ENCODE measurements around the gene PTOV1.

DNA sequence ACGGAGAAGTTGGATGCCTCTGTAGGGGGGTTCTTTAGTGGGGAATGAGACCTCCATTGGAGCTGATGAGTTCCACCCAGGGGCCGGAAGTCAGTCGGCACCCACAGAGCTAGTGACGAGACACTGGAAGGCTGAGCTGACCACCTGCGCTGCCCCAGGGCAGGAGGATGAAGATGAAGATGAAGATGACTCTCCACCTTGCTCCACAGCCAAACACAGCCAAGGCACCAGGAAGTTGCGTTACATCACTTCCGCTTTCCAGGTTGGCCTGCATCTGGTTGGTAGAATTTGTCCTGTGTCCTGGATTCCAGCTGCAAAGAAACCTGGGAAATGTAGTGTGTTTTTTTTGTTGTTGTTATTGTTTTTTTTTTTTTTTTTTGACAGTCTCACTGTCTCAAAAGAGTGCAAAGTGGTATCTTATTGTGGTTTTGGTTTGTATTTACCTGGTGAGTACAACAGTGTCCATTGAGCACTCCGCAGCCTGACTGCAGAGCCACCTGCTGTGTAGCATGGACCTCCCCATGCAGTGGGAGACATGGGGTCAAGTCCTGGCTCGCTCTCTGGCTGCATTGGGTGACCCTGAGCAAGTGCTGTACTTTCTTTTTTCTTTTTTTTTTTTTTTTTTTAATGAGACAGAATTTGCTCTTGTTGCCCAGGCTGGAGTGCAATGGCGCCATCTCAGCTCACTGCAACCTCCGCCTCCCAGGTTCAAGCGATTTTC, 28.4 kb downstream of the PTOV1 start:
- TF ChIP-seq, protein P1, sequence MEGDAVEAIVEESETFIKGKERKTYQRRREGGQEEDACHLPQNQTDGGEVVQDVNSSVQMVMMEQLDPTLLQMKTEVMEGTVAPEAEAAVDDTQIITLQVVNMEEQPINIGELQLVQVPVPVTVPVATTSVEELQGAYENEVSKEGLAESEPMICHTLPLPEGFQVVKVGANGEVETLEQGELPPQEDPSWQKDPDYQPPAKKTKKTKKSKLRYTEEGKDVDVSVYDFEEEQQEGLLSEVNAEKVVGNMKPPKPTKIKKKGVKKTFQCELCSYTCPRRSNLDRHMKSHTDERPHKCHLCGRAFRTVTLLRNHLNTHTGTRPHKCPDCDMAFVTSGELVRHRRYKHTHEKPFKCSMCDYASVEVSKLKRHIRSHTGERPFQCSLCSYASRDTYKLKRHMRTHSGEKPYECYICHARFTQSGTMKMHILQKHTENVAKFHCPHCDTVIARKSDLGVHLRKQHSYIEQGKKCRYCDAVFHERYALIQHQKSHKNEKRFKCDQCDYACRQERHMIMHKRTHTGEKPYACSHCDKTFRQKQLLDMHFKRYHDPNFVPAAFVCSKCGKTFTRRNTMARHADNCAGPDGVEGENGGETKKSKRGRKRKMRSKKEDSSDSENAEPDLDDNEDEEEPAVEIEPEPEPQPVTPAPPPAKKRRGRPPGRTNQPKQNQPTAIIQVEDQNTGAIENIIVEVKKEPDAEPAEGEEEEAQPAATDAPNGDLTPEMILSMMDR (IDR thresholded peaks at IDR 0.05; ENCODE audit: insufficient read depth, low read length) = no peak
- TF ChIP-seq, protein P2, sequence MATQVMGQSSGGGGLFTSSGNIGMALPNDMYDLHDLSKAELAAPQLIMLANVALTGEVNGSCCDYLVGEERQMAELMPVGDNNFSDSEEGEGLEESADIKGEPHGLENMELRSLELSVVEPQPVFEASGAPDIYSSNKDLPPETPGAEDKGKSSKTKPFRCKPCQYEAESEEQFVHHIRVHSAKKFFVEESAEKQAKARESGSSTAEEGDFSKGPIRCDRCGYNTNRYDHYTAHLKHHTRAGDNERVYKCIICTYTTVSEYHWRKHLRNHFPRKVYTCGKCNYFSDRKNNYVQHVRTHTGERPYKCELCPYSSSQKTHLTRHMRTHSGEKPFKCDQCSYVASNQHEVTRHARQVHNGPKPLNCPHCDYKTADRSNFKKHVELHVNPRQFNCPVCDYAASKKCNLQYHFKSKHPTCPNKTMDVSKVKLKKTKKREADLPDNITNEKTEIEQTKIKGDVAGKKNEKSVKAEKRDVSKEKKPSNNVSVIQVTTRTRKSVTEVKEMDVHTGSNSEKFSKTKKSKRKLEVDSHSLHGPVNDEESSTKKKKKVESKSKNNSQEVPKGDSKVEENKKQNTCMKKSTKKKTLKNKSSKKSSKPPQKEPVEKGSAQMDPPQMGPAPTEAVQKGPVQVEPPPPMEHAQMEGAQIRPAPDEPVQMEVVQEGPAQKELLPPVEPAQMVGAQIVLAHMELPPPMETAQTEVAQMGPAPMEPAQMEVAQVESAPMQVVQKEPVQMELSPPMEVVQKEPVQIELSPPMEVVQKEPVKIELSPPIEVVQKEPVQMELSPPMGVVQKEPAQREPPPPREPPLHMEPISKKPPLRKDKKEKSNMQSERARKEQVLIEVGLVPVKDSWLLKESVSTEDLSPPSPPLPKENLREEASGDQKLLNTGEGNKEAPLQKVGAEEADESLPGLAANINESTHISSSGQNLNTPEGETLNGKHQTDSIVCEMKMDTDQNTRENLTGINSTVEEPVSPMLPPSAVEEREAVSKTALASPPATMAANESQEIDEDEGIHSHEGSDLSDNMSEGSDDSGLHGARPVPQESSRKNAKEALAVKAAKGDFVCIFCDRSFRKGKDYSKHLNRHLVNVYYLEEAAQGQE (IDR thresholded peaks at IDR 0.05; ENCODE audit: insufficient replicate concordance, low read depth) = no peak
- TF ChIP-seq GABPA (IDR thresholded peaks at IDR 0.05; ENCODE audit: low read depth) = peak; percentile 84
- peak; percentile 78; the same call in 1 of the 2 replicates for TF ChIP-seq SPI1 (IDR thresholded peaks at IDR 0.05; ENCODE audit: borderline replicate concordance, low read depth)
- TF ChIP-seq POLR2AphosphoS5 (IDR thresholded peaks at IDR 0.05; ENCODE audit: low read depth) = no peak
